Mucosa of rectum (tissue), 2 donors: ENCODE data around the gene SLC51A.

Experiments used
- H3K27ac ChIP-seq, 2 donors: one replicate each; pipeline ENCODE4 v1.7.0; 2013; ENCODE audit warnings: inconsistent platforms in 2 of 2, low read depth in 2 of 2, low read length in 2 of 2
- H3K27me3 ChIP-seq, 2 donors: one replicate each; pipeline ENCODE4 v1.7.0; 2013; ENCODE audit warnings: low read length in 2 of 2; ENCODE audit not compliant: control insufficient read depth in 2 of 2, insufficient read depth in 2 of 2
- H3K36me3 ChIP-seq, 2 donors: one replicate each; pipeline ENCODE4 v1.7.0; 2013; ENCODE audit warnings: low read length in 2 of 2; ENCODE audit not compliant: control insufficient read depth in 2 of 2, insufficient read depth in 2 of 2
- H3K4me1 ChIP-seq, 2 donors: one replicate each; pipeline ENCODE4 v1.7.0; 2013; ENCODE audit warnings: low read length in 2 of 2, mild to moderate bottlenecking in 1 of 2; ENCODE audit not compliant: control insufficient read depth in 2 of 2, insufficient read depth in 2 of 2
- H3K4me3 ChIP-seq, 2 donors: one replicate each; pipeline ENCODE4 v1.7.0; 2013; ENCODE audit warnings: low read length in 2 of 2
- H3K9ac ChIP-seq, 2 donors: one replicate each; pipeline ENCODE4 v1.7.0; 2013; ENCODE audit warnings: low read length in 2 of 2, low read depth in 1 of 2, mild to moderate bottlenecking in 1 of 2
- H3K9me3 ChIP-seq, 2 donors: one replicate each; pipeline ENCODE4 v1.7.0; 2013; ENCODE audit warnings: low read length in 2 of 2; ENCODE audit not compliant: control insufficient read depth in 2 of 2
- donor health status: healthy.
- donor health status: Normal muscosa, but diverticular disease.

Gene SLC51A

DNA sequence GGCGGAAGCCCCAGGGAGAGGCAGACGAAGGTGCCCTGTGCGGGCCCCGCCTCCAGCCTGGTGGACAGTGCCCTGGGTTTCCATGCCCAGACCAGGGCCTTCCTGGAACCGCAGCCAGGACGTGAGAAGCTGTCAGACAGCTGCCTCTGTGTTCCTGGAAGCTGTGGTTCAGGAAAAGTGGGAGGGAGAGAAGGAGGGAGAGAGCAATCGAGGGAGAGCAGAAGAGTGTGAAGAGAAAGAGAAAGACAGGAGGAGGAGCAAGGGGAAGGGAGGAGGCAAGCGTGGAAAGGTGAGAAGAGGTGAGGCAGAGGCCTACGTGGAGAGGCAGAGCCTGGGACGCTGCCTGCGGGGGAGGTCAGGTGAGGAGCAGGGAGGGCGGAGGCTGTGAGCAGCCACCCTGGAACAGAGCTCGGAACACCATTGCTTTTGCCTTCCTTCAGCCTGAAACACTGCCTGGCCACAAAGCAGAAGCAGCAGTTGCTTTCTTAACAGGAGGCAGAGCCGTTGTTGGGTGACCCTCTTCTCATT is 23.7 kb upstream of the SLC51A start:
- Histone ChIP-seq H3K9ac (peak overlapping the region; percentile 29 to 63), H3K4me3 (no peak overlapping the region), H3K4me1 (peaks cover 36 to 47% of the 10 kb centered on the region in 2 donors), H3K36me3 (no peaks in the 10 kb centered on the region), H3K27me3 (no peaks in the 10 kb centered on the region), H3K9me3 (no peaks in the 10 kb centered on the region), H3K27ac (peak overlapping the region; percentile 78 to 85)

DNA sequence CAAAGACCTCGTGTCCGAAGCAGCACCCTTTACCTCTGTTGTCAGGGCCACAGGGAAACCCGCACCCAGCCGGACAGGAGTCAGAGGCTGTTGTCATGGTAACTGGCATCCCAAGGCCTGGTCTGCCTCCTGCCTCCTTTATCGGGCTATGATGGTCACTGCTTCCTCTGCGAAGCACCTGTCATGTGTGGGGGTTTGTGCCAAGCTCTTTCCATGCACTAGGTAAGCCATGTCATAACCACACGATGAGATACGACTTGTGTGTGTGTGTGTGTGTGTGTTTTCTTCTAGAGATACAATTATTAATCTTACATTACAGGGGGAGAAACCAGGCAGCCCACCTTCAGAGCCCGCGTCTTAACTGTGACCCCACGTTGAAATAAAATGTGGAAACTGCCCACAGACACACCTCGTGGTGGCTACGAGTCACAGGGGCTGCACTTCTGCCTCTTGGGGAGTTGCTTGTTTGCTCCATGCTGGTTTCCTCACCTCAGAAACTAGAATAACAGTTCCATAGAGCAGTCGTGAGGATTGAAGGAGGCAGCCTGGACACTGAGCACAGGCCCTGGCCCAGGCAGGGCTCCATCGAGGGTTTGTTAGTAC is 23.1 kb upstream of the SLC51A start:
- Histone ChIP-seq H3K27ac (peak overlapping the region; percentile 78 to 85), H3K9ac (peak overlapping the region; percentile 52 to 54), H3K4me1 (peaks cover 36 to 47% of the 10 kb centered on the region in 2 donors)

DNA sequence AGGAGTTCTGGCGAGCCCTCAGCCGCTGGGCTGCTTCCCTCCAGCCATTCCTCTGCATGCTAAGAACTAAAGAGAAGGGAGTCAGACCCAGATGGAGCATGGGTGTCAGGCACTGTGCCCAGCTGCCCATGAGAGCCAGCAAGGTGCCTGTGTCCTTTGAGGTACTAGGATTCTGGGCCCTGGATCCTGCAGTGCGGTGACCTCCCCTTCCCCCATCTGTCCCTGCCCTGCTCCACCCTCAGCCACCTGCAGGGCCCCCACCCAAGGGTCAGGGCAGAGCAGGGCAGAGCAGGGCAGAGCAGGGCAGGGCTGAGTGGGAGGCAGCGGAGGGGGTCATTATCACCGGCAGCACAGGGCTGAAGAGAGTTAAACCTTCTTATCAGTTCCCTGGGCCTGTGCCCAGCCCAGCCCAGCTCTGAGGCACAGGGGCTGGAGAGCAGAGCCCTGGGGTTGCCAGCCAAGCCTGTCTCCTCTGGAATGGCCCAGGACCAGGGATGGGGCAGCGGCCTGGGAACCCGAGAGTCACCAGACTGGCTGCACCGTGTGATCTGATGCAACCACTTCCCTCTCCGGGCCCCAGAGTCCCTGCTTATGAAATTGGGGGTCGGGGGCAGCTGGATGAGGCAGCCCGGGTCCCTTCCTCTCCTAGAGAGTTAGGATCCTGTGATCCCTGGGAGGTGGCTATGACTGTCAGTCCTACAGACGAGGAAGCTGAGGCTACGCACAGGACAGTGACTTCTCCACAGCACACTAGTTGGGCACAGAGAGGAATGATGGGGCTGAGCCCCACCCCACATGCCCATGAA is 22.4 kb upstream of the SLC51A start:
- Histone ChIP-seq H3K9me3 (no peaks in the 10 kb centered on the region), H3K9ac (peak overlapping the region; percentile 52 to 54), H3K4me3 (no peak overlapping the region), H3K4me1 (peaks cover 36 to 47% of the 10 kb centered on the region in 2 donors), H3K36me3 (no peaks in the 10 kb centered on the region), H3K27ac (peak overlapping the region; percentile 78 to 85), H3K27me3 (no peaks in the 10 kb centered on the region)

More for the DNA sequence above, 23.1 kb upstream of the SLC51A start:
- no peaks in the 10 kb centered on the region for H3K9me3 ChIP-seq
- H3K4me3 ChIP-seq: no peak overlapping the region
- no peaks in the 10 kb centered on the region for H3K27me3 ChIP-seq
- no peaks in the 10 kb centered on the region for H3K36me3 ChIP-seq

DNA sequence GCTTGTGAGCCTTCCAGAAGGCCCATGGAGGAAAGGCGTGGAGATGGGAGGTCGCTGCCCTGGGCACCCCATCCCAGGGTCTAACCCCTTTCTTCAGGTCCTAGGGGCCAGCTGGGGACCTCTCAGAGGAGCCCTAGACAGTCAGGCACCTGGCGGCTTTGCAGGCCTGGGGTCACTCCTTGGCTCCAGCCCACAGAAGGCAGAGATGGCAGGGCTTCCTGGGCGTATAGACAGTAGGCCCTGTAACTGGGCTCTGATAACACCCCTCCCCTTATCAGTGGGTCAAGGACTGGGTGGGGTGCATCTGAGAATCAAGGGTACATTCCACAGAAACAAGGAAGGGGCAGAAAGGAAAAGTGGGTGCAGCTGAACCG is 21.8 kb upstream of the SLC51A start:
- no peaks in the 10 kb centered on the region for H3K36me3 ChIP-seq
- peak overlapping the region; percentile 78 to 85 for H3K27ac ChIP-seq
- H3K9ac ChIP-seq: peak overlapping the region in 1 of 2 donors; percentile 54
- peaks cover 35 to 46% of the 10 kb centered on the region in 2 donors for H3K4me1 ChIP-seq
- no peak overlapping the region for H3K4me3 ChIP-seq
- no peaks in the 10 kb centered on the region for H3K9me3 ChIP-seq
- H3K27me3 ChIP-seq: no peaks in the 10 kb centered on the region

DNA sequence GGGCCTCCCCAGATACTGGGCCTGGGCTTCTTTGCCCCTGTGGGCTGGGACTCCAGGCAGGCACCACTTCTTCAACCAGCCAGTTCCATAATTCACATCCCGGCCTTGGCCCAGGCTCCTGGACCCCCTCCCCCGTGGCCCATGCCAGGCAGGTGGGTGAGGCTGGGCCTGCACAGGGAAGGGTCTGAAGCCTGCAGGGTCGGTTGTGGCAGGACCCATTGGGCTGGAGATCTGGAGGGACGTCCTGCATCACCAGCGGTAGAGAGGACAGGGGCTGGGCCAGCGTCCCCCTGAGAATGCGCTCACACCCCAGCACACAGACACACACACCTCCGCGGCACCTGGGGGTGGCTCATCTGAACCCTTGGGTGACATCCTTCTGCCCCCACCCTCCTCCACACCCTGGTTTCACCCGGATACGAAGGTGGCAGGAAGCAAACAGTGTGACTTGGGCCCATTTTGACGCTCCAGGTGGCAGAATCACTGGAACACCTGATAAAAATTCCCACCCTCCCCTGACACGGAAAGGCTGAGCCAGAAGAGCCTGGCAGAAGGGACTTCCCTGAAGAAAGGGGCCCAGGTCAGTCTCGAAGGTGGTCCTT is 20.6 kb upstream of the SLC51A start:
- Histone ChIP-seq H3K36me3 (no peaks in the 10 kb centered on the region), H3K4me3 (no peak overlapping the region), H3K4me1 (peaks cover 32 to 43% of the 10 kb centered on the region in 2 donors), H3K27ac (no peak overlapping the region), H3K9me3 (no peaks in the 10 kb centered on the region), H3K27me3 (no peaks in the 10 kb centered on the region), H3K9ac (peak overlapping the region in 1 of 2 donors; percentile 11)

DNA sequence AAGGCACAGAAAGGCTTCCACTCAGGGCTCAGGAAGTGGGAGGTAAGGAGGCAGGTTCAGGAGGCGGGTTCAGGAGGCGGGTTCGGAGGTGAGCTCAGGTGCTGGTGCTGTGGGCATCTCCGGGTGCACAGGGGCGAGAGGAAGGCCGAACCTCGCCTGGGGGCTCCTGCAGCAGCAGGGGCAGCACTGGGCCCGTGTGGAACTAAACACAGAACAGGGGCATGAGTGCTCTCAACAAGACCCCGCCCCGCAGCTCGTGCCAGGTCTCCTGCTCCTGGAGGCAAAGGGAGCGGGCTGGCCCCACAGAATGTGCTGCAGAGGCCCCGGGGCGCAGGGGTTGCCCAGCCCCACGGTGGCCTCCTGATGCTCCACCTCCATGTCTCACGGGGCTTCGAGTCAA is 18.8 kb upstream of the SLC51A start:
- H3K9ac ChIP-seq: no peak overlapping the region
- peaks cover 24 to 36% of the 10 kb centered on the region in 2 donors for H3K4me1 ChIP-seq
- no peak overlapping the region for H3K4me3 ChIP-seq
- no peaks in the 10 kb centered on the region for H3K9me3 ChIP-seq
- no peak overlapping the region for H3K27ac ChIP-seq
- H3K27me3 ChIP-seq: no peaks in the 10 kb centered on the region
- no peaks in the 10 kb centered on the region for H3K36me3 ChIP-seq

DNA sequence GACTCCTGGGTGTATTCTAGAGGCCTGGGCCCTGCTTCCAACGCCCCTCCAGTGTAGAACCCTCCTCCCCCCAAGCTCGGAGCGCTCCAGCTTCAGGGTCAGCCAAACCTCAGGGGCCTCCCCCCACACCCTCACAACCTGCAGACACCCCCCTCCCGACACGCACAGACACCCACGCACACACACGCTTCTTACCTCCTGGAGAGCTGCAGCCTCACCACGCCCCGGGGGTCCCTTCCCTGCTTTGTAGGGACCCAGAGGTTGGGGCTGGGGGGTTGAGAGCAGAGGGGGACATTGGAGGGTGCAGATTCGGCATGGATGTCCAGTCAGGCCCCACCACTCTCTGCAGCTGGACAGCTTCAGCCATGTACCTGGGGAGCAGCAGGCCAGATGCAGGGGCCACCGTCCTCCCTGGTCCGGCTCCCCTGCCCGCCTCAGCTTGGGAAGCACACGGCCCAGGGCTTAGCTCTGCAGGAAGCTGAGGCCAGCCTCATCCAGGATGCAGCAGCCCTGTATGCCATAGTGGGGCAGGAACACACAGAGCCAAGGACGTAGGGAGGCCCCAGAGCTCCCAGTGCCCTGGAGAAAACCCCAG is 18.2 kb upstream of the SLC51A start:
- Histone ChIP-seq H3K4me1 (peaks cover 18 to 32% of the 10 kb centered on the region in 2 donors), H3K9me3 (no peaks in the 10 kb centered on the region), H3K27ac (no peak overlapping the region), H3K27me3 (peaks cover 0 to under 1% of the 10 kb centered on the region in 2 donors), H3K9ac (no peak overlapping the region), H3K4me3 (no peak overlapping the region), H3K36me3 (no peaks in the 10 kb centered on the region)

DNA sequence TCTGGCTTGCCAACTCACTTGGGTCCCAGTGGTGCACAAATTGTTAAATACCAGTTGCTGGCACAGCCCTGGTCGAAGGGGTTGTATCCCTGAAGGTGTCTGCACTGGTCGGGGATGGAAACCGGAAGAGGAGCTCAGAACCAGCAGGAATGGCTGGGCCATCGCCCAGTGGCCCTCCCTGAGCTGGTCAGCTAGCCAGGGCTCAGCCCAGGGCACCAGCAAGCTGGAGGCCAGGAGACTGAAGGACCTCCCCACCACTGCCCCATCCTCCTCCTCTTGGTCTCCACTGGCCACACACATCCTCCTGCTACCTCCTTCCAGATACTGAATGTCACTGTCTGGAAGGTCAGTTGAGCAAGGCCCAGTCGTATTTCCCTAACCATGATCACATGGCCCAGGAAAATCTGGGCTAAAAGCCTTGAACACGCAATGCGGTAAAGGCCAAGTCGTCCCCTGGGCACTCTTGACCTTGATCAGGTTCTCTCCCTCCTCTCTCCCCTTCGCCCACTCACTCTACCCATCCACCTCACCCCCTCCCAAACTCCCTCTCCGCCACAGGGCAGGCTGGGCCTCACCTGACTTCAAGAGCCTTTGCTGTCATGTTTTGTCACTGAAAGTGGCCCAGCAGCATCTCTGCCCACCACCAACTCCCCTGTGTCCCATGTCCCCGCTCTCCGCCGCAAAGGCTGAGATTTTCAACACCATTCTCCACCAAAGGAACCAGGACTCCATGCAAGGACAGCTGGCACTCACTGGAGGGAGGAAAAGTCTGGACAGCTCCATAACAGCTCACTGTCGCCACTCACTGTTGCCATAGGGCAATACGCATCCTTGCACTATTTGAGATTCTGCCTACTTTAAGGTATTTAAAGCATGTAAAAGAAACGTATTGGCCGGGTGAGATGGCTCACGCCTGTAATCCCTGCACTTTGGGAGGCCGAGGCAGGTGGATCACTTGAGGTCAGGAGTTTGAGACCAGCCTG is 17.3 kb upstream of the SLC51A start:
- Histone ChIP-seq H3K9ac (no peak overlapping the region), H3K27ac (no peak overlapping the region), H3K9me3 (no peaks in the 10 kb centered on the region), H3K4me3 (no peak overlapping the region), H3K36me3 (no peaks in the 10 kb centered on the region), H3K4me1 (peaks cover 9 to 23% of the 10 kb centered on the region in 2 donors), H3K27me3 (peaks cover 0 to 3% of the 10 kb centered on the region in 2 donors)

DNA sequence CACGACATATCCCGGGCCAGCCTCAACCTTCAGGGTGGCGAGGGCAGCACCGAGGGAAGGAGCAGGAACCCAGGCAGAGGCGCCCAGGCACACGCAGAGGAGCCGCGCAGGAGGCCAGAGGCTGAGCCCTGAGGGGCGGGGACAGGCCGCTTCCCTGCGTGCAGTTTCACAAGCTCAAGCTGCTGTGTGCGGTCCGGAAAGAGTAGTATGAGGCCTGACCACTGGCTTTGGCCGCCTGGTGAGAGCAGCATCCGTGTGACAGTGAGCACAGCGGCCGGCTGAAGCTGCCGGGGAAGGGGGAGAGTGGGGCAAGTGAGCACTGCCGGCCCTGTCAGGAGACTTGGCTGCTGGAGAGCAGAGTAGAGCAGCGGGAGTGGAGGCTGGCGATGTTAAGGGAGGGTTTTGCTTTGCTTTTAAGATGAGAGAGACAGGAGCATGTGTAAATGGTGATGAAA is 13.8 kb upstream of the SLC51A start:
- H3K9me3 ChIP-seq: no peaks in the 10 kb centered on the region
- peaks cover 0 to 3% of the 10 kb centered on the region in 2 donors for H3K27me3 ChIP-seq
- peak overlapping the region in 1 of 2 donors; percentile 48 for H3K27ac ChIP-seq
- peaks cover 0 to 3% of the 10 kb centered on the region in 2 donors for H3K4me1 ChIP-seq
- peak overlapping the region in 1 of 2 donors; percentile 1 for H3K4me3 ChIP-seq
- no peak overlapping the region for H3K9ac ChIP-seq
- no peaks in the 10 kb centered on the region for H3K36me3 ChIP-seq
